Stimulated activated naive CD8-positive, alpha-beta T cell treated with anti-CD3 and anti-CD28 coated beads, Interleukin-15, Interleukin-2, amounts not matched to agents 100 ng/mL and 50 ng/mL, for 24 hours (primary cell): ENCODE data around the gene TRAPPC5.
A peak's percentile ranks its signal among the peaks of the same experiment; 100 is the strongest.

ENCODE experiments used
- H3K27ac Mint-ChIP-seq: one replicate; pipeline ENCODE4 v1.8.0; 2021; ENCODE audit warnings: mild to moderate bottlenecking, mixed read lengths
- H3K27me3 Mint-ChIP-seq: one replicate; pipeline ENCODE4 v1.8.0; 2021; ENCODE audit warnings: mixed read lengths
- H3K36me3 Mint-ChIP-seq: one replicate; pipeline ENCODE4 v1.8.0; 2021; ENCODE audit warnings: low read depth, mixed read lengths
- H3K4me1 Mint-ChIP-seq: one replicate; pipeline ENCODE4 v1.8.0; 2021; ENCODE audit warnings: low read depth, mixed read lengths
- H3K4me3 Mint-ChIP-seq: one replicate; pipeline ENCODE4 v1.8.0; 2021; ENCODE audit warnings: mild to moderate bottlenecking, mixed read lengths
- H3K9me3 Mint-ChIP-seq: one replicate; pipeline ENCODE4 v1.8.0; 2021; ENCODE audit warnings: mixed read lengths

Gene TRAPPC5

DNA sequence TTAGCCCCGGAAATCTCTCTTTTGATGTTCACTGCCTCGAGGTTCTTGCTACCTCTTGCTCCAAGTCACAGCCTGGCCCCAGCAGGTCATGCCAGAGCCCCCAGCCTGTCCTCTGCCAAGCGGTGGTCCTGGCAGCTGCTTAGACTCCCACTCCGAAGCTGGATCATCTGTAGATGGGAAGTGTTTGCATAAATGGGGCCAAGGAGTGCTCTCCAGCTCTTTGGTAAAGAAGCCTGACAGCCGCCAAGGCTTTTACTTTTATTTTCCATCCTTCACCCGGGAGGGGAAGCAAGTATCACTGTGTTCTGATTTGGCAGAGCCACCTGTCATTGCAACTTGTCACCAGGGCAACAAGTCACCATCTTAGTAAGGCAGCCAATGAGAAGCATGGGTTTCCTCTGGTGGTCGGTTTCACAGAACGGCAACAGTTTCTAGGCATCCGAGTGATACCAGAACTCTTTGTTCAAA, 22.4 kb upstream of the TRAPPC5 start:
- peak overlapping the region; percentile 66 for H3K4me3 Mint-ChIP-seq
- no peaks in the 10 kb centered on the region for H3K36me3 Mint-ChIP-seq
- H3K27ac Mint-ChIP-seq = peak overlapping the region; percentile 55
- peaks cover 32% of the 10 kb centered on the region for H3K4me1 Mint-ChIP-seq
- no peaks in the 10 kb centered on the region for H3K27me3 Mint-ChIP-seq
- no peaks in the 10 kb centered on the region for H3K9me3 Mint-ChIP-seq

DNA sequence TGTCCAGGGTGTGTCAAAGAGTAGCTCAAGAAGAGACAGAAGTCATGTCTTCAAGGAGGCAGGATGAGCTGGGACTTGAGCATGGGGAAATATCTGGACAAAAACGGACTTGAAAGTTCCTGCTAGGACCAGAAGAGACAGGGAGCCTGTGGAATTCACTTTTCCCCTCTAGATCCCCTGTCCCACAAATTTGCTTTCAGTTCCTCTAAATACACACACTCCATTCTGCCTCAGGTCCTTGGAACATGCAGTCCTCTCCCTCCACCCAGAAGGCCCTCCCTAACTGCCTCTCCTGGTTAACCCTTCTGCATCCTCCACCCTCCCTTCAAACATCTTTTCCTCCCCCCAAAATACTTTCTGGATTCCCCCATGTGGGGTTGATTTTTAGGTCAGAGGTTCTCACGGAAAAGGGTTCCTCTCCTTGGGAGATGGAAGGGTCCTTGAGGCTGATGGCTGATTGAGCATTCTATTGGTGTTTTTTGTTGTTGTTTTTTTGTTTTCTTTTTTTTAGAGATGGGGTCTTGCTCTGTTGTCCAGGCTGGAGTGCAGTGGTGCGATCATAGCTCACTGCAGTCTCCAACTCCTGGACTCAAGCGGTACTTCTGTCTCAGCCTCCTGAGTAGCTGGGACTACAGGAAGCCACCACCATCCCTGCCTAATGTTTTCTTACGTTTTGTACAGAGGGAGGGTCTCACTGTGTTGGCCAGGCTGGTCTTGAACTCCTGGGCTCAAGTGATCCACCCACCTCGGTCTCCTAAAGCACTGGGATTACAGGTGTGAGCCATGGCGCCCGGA, 18.7 kb upstream of the TRAPPC5 start:
- no peak overlapping the region for H3K4me3 Mint-ChIP-seq
- peaks cover 21% of the 10 kb centered on the region for H3K4me1 Mint-ChIP-seq
- H3K9me3 Mint-ChIP-seq = no peaks in the 10 kb centered on the region
- peaks cover 3% of the 10 kb centered on the region for H3K27me3 Mint-ChIP-seq
- no peaks in the 10 kb centered on the region for H3K36me3 Mint-ChIP-seq
- H3K27ac Mint-ChIP-seq = no peak overlapping the region

DNA sequence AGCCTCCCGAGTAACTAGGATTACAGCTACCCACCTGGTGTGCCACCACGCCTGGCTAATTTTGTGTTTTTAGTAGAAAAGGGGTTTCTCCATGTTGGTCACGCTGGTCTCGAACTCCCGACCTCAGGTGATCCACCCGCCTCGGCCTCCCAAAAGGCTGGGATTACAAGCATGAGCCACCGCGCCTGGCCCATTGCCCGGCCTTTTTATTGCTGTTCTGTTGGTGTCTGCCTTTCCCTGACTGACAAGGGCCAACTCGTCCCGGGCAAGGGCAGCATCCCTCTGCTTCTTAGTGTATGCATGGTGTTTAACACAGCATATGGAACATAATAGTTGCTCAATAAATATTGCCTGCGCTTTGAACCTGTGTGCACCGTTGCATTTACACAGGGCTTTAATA, 18.0 kb upstream of the TRAPPC5 start:
- H3K36me3 Mint-ChIP-seq = no peaks in the 10 kb centered on the region
- H3K4me3 Mint-ChIP-seq = no peak overlapping the region
- H3K9me3 Mint-ChIP-seq = no peaks in the 10 kb centered on the region
- H3K27ac Mint-ChIP-seq = no peak overlapping the region
- peaks cover 8% of the 10 kb centered on the region for H3K27me3 Mint-ChIP-seq
- H3K4me1 Mint-ChIP-seq = peaks cover 14% of the 10 kb centered on the region

DNA sequence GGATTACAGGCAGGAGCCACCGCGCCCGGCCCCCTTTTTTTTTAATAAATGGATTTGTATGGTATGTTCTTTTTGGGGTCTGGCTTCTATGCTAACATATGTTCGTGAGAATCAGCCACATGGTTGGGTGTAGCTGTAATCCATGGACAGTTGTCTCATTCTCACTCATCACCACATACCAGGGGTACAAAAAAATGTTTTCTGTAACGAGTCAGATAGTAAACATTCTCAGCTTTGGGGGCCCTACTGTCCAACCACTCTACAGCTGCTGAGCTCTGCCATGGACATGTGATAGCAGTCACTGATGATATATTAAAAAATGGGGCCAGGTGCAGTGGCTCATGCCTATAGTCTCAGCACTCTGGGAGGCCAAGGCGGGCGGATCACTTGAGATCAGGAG, 16.9 kb upstream of the TRAPPC5 start:
- no peak overlapping the region for H3K27ac Mint-ChIP-seq
- no peaks in the 10 kb centered on the region for H3K36me3 Mint-ChIP-seq
- H3K27me3 Mint-ChIP-seq = peaks cover 8% of the 10 kb centered on the region
- no peaks in the 10 kb centered on the region for H3K9me3 Mint-ChIP-seq
- H3K4me1 Mint-ChIP-seq = peaks cover 4% of the 10 kb centered on the region
- no peak overlapping the region for H3K4me3 Mint-ChIP-seq

DNA sequence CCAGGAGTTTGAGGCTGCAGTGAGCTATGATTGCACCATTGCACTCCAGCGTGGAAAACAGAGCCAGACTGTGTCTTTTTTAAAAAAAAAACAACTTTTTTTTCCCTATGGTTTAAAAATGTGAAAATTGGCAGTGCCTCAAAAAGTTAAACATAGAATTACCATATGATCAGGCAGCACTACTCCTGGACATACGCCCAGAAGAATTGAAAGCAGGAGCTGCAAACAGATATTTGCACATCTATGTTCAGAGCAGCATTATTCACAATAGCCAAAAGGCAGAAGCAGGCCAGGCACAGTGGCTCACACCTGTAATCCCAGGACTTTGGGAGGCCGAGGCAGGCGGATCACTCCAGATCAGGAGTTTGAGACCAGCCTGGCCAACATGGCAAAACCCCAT, 15.6 kb upstream of the TRAPPC5 start:
- Mint-ChIP-seq H3K36me3 (no peaks in the 10 kb centered on the region), H3K4me1 (peaks cover 6% of the 10 kb centered on the region)

DNA sequence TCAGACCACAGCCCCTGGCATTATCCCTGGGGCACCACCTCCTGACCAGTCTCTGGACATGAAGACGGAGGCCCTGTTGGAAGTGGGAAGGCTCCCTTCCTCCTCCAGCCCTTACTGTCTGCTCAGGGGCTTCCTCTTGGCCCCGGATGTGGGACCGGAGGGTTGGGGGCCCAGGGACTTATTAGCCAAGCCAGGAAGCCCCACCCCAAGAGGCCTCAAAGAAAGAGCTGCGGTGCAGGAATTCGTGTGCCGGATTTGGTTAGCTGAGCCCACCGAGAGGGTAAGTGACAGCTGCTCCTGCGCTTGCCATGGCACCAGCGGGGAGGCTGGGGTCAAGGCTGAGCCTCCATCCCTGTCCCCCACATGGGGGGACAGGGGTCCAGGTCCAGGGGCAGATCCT, 11.8 kb upstream of the TRAPPC5 start, which contains the start of gene RETN:
RETN (plus strand) TSS at position 208 of the 400 bp plus-strand sequence. CDS start 278 bp downstream, outside the sequence.
- Mint-ChIP-seq H3K4me1 (peaks cover 12% of the 10 kb centered on the region), H3K36me3 (no peaks in the 10 kb centered on the region), H3K27ac (no peak within 1 kb of the TSS), H3K4me3 (no peak within 1 kb of the TSS), H3K27me3 (peaks cover 26% of the 10 kb centered on the region), H3K9me3 (no peaks in the 10 kb centered on the region)

More for the DNA sequence above, 15.6 kb upstream of the TRAPPC5 start:
- Mint-ChIP-seq H3K27ac (no peak overlapping the region), H3K27me3 (peaks cover 14% of the 10 kb centered on the region), H3K9me3 (no peaks in the 10 kb centered on the region), H3K4me3 (no peak overlapping the region)

DNA sequence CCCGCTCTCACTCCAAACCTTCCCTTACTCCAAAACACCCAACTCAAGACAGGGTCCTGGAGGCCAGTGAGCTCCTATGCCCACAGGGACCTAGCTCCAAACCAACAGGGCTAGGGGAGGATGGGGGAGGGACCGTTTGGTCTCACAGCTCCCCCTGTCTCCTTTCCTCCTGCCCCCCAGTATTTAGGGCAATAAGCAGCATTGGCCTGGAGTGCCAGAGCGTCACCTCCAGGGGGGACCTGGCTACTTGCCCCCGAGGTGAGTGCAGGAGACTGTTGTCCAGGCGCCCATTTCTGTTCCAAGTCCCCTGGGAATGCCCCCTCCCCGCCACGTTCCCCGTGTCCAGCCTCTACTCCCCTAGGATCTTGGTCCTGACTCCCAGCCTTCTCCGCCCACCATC, 11.0 kb upstream of the TRAPPC5 start:
- Mint-ChIP-seq H3K36me3 (no peaks in the 10 kb centered on the region), H3K9me3 (no peaks in the 10 kb centered on the region), H3K4me3 (no peak overlapping the region), H3K4me1 (peaks cover 18% of the 10 kb centered on the region), H3K27ac (no peak overlapping the region), H3K27me3 (peaks cover 34% of the 10 kb centered on the region)

DNA sequence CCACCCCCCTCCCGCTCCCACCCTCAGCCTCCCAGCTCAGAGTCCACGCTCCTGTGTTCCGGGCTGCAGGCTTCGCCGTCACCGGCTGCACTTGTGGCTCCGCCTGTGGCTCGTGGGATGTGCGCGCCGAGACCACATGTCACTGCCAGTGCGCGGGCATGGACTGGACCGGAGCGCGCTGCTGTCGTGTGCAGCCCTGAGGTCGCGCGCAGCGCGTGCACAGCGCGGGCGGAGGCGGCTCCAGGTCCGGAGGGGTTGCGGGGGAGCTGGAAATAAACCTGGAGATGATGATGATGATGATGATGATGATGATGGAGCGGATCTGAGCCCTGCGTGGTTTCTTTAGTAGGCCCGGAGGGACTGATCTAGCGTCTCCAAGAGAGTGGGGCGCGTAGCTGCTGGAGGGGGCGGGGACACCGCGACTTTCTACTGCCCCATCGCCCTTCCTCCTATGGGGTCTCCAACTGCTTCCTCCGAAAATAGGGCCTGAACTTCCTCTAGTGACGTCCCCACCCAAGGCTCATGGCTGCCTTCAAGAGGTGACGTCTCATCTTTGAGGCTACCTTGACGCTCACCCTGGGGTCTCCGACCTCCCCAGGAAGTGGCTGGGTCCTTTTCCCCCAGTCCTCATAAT, 10.4 kb upstream of the TRAPPC5 start:
- Mint-ChIP-seq H3K9me3 (no peaks in the 10 kb centered on the region), H3K4me1 (peaks cover 18% of the 10 kb centered on the region), H3K4me3 (peak overlapping the region; percentile 48), H3K36me3 (no peaks in the 10 kb centered on the region), H3K27me3 (peaks cover 35% of the 10 kb centered on the region), H3K27ac (no peak overlapping the region)

DNA sequence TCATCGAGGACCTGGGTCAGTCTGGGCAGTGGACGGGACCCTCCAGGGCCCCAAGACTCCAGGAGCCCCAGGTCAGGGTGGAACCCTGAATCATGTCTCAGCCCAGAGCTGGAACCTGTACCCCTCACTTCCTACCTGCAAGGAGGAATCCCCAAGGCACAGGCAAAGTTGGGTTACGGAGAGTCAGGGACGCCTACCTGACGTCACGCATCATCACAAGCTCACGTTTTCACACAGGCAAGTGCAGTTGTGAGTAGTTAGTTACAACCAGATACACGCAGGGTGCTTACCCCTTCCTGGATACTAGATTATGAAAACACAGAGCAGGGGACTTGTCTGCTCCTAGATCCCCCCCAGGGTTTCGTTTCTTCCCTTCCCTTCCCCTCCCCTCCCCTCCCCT, 9.8 kb upstream of the TRAPPC5 start:
- no peaks in the 10 kb centered on the region for H3K36me3 Mint-ChIP-seq
- H3K27ac Mint-ChIP-seq = no peak overlapping the region
- peaks cover 37% of the 10 kb centered on the region for H3K27me3 Mint-ChIP-seq

DNA sequence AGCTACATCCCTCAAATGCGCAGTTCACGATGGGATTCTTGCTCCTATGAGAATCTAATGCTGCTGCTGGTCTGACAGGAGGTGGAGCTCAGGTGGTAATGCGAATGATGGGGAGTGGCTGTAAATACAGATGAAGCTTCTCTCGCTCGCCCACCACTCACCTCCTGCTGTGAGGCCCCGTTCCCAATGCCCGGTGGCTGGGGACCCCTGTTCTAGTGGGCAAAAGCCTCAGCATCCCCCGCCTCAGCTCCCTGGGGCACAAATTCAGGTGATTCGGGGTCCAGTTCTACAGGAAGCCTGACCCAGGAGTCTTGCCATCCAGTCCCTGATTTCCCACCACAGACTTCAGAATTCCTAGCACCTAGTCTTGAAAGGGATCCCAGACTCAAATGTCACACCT, 8.1 kb upstream of the TRAPPC5 start:
- no peak overlapping the region for H3K27ac Mint-ChIP-seq
- peaks cover 44% of the 10 kb centered on the region for H3K27me3 Mint-ChIP-seq
- no peak overlapping the region for H3K4me3 Mint-ChIP-seq
- H3K36me3 Mint-ChIP-seq = no peaks in the 10 kb centered on the region
- peaks cover 37% of the 10 kb centered on the region for H3K4me1 Mint-ChIP-seq
- H3K9me3 Mint-ChIP-seq = no peaks in the 10 kb centered on the region

More for the DNA sequence above, 9.8 kb upstream of the TRAPPC5 start:
- H3K4me1 Mint-ChIP-seq = peaks cover 19% of the 10 kb centered on the region
- H3K4me3 Mint-ChIP-seq = no peak overlapping the region
- H3K9me3 Mint-ChIP-seq = no peaks in the 10 kb centered on the region

DNA sequence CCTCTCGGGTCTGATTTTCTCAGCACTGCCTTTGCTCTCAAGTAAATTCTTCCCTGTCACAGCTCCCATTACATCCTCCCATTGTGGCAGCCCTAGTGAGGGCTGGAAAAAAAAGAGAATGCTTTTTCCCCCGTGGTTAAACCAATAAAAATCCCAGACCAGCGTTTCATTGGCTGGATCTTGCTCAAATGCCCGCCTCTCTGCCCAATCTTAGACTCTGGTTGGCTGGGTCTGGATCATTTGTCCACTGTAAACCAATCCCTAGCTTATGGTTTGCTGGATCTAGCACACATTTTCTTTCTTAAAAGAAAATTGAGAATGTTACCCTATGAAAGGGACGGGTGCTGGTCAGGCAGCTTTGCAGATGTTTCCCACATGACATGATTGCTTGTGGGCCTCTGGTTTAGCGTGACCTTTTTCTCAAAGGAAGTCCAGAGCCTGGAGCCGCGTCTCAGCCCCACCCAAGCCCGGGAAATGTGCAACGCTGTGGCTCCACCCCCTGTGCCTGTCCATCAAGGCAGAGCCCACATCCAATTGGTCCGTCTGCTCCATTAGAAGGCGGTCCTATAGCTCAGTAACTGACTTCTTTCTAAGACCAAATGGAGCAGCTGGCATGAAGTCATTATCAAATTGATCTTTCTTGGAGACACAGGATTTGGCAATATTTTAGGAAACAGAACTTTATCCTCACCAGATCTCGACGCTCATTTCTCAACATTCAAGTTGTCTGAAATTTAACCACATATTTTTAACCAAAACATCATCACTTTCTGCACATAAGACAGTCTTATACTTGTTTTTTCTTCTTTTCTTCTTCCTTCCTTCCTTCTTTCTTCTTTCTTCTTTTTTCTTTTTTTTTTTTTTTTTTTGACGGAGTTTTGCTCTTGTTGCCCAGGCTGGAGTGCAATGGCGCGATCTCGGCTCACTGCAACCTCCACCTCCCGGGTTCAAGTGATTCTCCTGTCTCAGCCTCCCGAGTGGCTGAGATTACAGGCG, 6.3 kb upstream of the TRAPPC5 start:
- Mint-ChIP-seq H3K36me3 (no peaks in the 10 kb centered on the region), H3K4me3 (no peak overlapping the region), H3K27me3 (peaks cover 49% of the 10 kb centered on the region), H3K9me3 (no peaks in the 10 kb centered on the region), H3K27ac (no peak overlapping the region), H3K4me1 (peaks cover 51% of the 10 kb centered on the region)

DNA sequence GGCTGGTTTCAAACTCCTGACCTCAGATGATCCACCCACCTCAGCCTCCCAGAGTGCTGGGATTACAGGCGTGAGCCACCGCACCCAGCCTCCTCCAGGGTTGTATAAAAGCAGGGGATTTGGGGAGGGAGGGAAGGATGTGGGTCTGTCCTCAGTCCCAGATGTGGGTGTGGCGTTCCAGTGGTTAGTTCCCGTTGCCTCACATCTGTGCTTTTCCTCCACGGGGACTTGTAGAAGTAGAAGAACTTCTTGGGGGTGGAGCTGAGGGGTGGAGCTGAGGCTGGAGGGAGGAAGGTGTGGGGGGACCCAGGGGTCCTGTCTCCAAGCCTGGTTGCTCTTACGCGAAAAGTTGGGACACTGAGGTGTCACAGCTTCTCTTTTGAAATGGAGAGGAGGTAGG, 4.3 kb upstream of the TRAPPC5 start:
- Mint-ChIP-seq H3K27me3 (peaks cover 37% of the 10 kb centered on the region), H3K27ac (no peak overlapping the region), H3K4me3 (no peak overlapping the region), H3K9me3 (no peaks in the 10 kb centered on the region), H3K36me3 (no peaks in the 10 kb centered on the region), H3K4me1 (peaks cover 52% of the 10 kb centered on the region)

DNA sequence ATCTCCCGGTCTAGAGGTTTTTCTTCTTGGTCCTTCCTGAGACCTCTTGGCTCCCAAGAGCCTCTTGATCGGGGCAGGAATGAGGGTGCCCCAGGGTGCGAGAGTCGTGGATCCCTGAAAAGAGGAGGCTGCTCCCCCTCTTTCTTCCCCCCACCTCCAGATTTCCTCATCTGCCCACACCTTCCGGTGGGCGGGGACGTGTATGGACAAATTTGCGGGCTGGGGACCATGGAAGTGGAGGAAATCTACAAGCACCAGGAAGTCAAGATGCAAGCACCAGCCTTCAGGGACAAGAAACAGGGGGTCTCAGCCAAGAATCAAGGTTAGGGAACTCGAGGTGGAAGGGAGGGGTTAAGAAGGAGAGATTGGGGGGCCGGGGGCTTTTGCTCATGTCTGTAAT, 3.8 kb upstream of the TRAPPC5 start, which contains the start of gene MCEMP1:
MCEMP1 (plus strand) TSS at position 237 of the 400 bp plus-strand sequence; CDS start at position 268, 31 bp downstream.
- H3K4me1 Mint-ChIP-seq = peaks cover 55% of the 10 kb centered on the region
- H3K9me3 Mint-ChIP-seq = no peaks in the 10 kb centered on the region
- no peak within 1 kb of the TSS for H3K27ac Mint-ChIP-seq
- H3K36me3 Mint-ChIP-seq = no peaks in the 10 kb centered on the region
- H3K27me3 Mint-ChIP-seq = peaks cover 35% of the 10 kb centered on the region
- no peak within 1 kb of the TSS for H3K4me3 Mint-ChIP-seq

DNA sequence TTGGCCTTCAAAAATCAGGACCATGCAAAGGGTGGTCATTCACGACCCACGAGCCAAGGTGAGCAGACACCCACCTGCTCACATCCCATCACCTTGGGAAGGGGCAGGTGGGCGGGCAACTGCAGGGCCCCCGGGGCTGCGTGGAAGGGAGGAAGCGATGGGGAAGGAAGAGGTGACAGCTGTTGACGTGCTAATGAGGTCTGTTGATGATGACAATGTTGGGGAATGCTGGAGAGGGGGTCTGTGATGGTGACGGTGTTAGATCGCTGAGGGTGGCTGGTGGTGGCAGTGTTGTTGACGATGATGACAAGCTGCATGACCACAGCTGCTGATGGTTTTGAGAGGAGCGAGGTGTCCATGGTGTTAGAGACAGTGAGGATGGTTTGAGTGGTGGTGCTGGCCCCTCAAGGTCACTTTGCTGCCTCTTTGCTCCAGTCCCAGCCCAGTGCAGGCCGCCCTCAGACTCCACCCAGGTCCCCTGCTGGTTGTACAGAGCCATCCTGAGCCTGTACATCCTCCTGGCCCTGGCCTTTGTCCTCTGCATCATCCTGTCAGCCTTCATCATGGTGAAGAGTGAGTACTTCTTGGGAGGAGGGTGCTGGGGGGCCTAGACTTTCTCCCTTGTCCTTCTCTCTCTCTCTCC, 2.8 kb upstream of the TRAPPC5 start:
- Mint-ChIP-seq H3K9me3 (no peaks in the 10 kb centered on the region), H3K4me1 (peaks cover 62% of the 10 kb centered on the region), H3K4me3 (no peak overlapping the region), H3K36me3 (peaks cover 5% of the 10 kb centered on the region), H3K27me3 (peaks cover 33% of the 10 kb centered on the region), H3K27ac (peak overlapping the region; percentile 61)
